GM23338 (cell line): Measurements from ENCODE around the gene FN3KRP.
"Not testable (repeated sequence)": the region's sequence is repeated elsewhere in the genome, so short reads cannot be mapped to it uniquely, and the experiment has no call there.

Source experiments
- CREB1 ChIP-seq: fragments of 250-450 bp; sonication (Bioruptor Pico); IDR thresholded peaks from 2 replicates; pipeline ENCODE4 v1.5.0; 2020; ENCODE audit warnings: low read depth, mild to moderate bottlenecking, moderate library complexity
- CTCF ChIP-seq, 2 experiments: fragments of 200-600 bp in 1 of 2; sonication (generic) in 1 of 2; conservative IDR thresholded peaks; 2 replicates each; pipeline versions ENCODE4 v1.5.1 to v1.6.1; 2016 to 2017; ENCODE audit warnings: antibody characterized with exemption in 2 of 2, low read depth in 2 of 2, mild to moderate bottlenecking in 2 of 2, moderate library complexity in 1 of 2
- ETS1 ChIP-seq: IDR thresholded peaks from 2 replicates; pipeline ENCODE4 v1.6.1; 2016; ENCODE audit warnings: antibody characterized with exemption
- EZH2 ChIP-seq: fragments of 200-600 bp; sonication (generic); IDR thresholded peaks from one replicate; pipeline ENCODE4 v1.8.0; 2017; ENCODE audit warnings: antibody characterized with exemption, mild to moderate bottlenecking, low read depth; ENCODE audit not compliant: unreplicated experiment
- EZH2phosphoT487 ChIP-seq: fragments of 200-600 bp; sonication (generic); IDR thresholded peaks from one replicate; pipeline ENCODE4 v1.8.1; 2018; ENCODE audit warnings: antibody characterized with exemption; ENCODE audit not compliant: unreplicated experiment
- JUNB ChIP-seq: IDR thresholded peaks from one replicate; pipeline ENCODE4 v1.6.1; 2016; ENCODE audit warnings: antibody characterized with exemption; ENCODE audit not compliant: unreplicated experiment
- NANOG ChIP-seq: IDR thresholded peaks from 2 replicates; pipeline ENCODE4 v1.6.1; 2016; ENCODE audit warnings: antibody characterized with exemption, borderline replicate concordance
- POLR2AphosphoS5 ChIP-seq: IDR thresholded peaks from 2 replicates; pipeline ENCODE4 v1.6.1; 2016; ENCODE audit warnings: antibody characterized with exemption, low read depth
- REST ChIP-seq: IDR thresholded peaks from one replicate; pipeline ENCODE4 v1.6.1; 2018; ENCODE audit warnings: antibody characterized with exemption; ENCODE audit not compliant: unreplicated experiment
- STAT1 ChIP-seq: IDR thresholded peaks from one replicate; pipeline ENCODE4 v1.6.1; 2016; ENCODE audit warnings: antibody characterized with exemption; ENCODE audit not compliant: unreplicated experiment
- ZNF331 ChIP-seq: fragments of 250-450 bp; sonication (Bioruptor Pico); IDR thresholded peaks from 2 replicates; pipeline ENCODE4 v1.5.0; 2020; ENCODE audit warnings: low read depth, mild to moderate bottlenecking, moderate library complexity
- ZNF462 ChIP-seq: fragments of 250-450 bp; sonication (Bioruptor Pico); IDR thresholded peaks from 2 replicates; pipeline ENCODE4 v1.5.0; 2020; ENCODE audit warnings: mild to moderate bottlenecking, moderate library complexity

GRCh38 chr17:82744736-82745135 is 28.2 kb downstream of the FN3KRP start:
- not testable (repeated sequence) for TF ChIP-seq REST; EZH2; CTCF (conservative IDR thresholded peaks at IDR 0.05; ENCODE audit: low read depth in 2 of 2); POLR2AphosphoS5; NANOG; CREB1 (CRISPR knock-in tag); JUNB; STAT1; EZH2phosphoT487; ZNF331 (CRISPR knock-in tag); ZNF462 (CRISPR knock-in tag); ETS1
